Measurements from ENCODE around the gene DIP2C.

GRCh38 chr10:581776-582330 is 107.6 kb downstream of the DIP2C start:
- TF ChIP-seq POLR2A (IDR thresholded peaks at IDR 0.05), result no peak
- TF ChIP-seq, protein P1, sequence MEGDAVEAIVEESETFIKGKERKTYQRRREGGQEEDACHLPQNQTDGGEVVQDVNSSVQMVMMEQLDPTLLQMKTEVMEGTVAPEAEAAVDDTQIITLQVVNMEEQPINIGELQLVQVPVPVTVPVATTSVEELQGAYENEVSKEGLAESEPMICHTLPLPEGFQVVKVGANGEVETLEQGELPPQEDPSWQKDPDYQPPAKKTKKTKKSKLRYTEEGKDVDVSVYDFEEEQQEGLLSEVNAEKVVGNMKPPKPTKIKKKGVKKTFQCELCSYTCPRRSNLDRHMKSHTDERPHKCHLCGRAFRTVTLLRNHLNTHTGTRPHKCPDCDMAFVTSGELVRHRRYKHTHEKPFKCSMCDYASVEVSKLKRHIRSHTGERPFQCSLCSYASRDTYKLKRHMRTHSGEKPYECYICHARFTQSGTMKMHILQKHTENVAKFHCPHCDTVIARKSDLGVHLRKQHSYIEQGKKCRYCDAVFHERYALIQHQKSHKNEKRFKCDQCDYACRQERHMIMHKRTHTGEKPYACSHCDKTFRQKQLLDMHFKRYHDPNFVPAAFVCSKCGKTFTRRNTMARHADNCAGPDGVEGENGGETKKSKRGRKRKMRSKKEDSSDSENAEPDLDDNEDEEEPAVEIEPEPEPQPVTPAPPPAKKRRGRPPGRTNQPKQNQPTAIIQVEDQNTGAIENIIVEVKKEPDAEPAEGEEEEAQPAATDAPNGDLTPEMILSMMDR (IDR thresholded peaks at IDR 0.05), result no peak
